Fibroblast of lung (primary cell): ENCODE results near the gene GHR. TPM values are rescaled to one million over a fixed set of nuclear protein-coding genes. Genes with fewer than 3 reads are reported as not detected.

Source experiments
- DNase-seq, 2 donors: peaks; one replicate each; pipeline versions ENCODE4 v3.0.0 to v3.0.0-alpha.2; 2010; ENCODE audit warnings: low read depth in 2 of 2
- H2AFZ ChIP-seq: 2 replicates; pipeline ENCODE4 v1.5.1; 2012; ENCODE audit warnings: low read length, control low read depth, inconsistent platforms
- H3K27ac ChIP-seq: 2 replicates; pipeline ENCODE4 v1.5.1; 2011; ENCODE audit warnings: low read length, control low read depth; ENCODE audit not compliant: insufficient read depth
- H3K27me3 ChIP-seq: 2 replicates; pipeline ENCODE4 v1.5.1; 2011; ENCODE audit warnings: mild to moderate bottlenecking, low read length; ENCODE audit not compliant: control insufficient read depth, insufficient read depth
- H3K36me3 ChIP-seq: 2 replicates; pipeline ENCODE4 v1.5.1; 2011; ENCODE audit warnings: low read length; ENCODE audit not compliant: control insufficient read depth, insufficient read depth
- H3K4me1 ChIP-seq: 2 replicates; pipeline ENCODE4 v1.5.1; 2011; ENCODE audit warnings: low read length; ENCODE audit not compliant: control insufficient read depth, insufficient read depth; ENCODE audit errors: extremely low read depth
- H3K4me2 ChIP-seq: 2 replicates; pipeline ENCODE4 v1.5.1; 2011; ENCODE audit warnings: low read length, control low read depth; ENCODE audit not compliant: insufficient read depth; ENCODE audit errors: extremely low read depth
- H3K4me3 ChIP-seq, 4 experiments: fragments of 200-600 bp in 1 of 4; sonication (generic) in 1 of 4; replicated peaks in 1 of 4; 2 replicates each; pipeline ENCODE4 v1.5.1; 2011 to 2016; ENCODE audit warnings: low read length in 4 of 4, low read depth in 3 of 4, mild to moderate bottlenecking in 3 of 4, control low read depth in 2 of 4, inconsistent platforms in 1 of 4, mixed read lengths in 1 of 4; ENCODE audit not compliant: insufficient read depth in 1 of 4; ENCODE audit errors: control extremely low read depth in 1 of 4
- H3K79me2 ChIP-seq: 2 replicates; pipeline ENCODE4 v1.5.1; 2012; ENCODE audit warnings: mild to moderate bottlenecking, low read length, inconsistent platforms; ENCODE audit not compliant: control insufficient read depth, insufficient read depth
- H3K9ac ChIP-seq: 2 replicates; pipeline ENCODE4 v1.5.1; 2011; ENCODE audit warnings: mild to moderate bottlenecking, low read length, control low read depth; ENCODE audit not compliant: insufficient read depth
- H3K9me3 ChIP-seq: 2 replicates; pipeline ENCODE4 v1.5.1; 2012; ENCODE audit warnings: low read depth, low read length; ENCODE audit not compliant: control insufficient read depth, insufficient read depth
- H4K20me1 ChIP-seq: 2 replicates; pipeline ENCODE4 v1.5.1; 2011; ENCODE audit warnings: low read length; ENCODE audit not compliant: control insufficient read depth, insufficient read depth; ENCODE audit errors: extremely low read depth
- EZH2 ChIP-seq: IDR thresholded peaks from 2 replicates; pipeline ENCODE4 v1.5.1; 2012; ENCODE audit warnings: low read length, control low read depth, mild to moderate bottlenecking; ENCODE audit errors: missing control alignments
- polyA plus RNA-seq, 2 donors: library from polyadenylated mRNA; depleted of rRNA in 1 of 2; stranded (reverse) in 1 of 2; unstranded in 1 of 2; fragments of >200 nt; gene quantifications; 2 replicates each; pipeline ENCODE4 v1.2.1, GENCODE V29; 2011 to 2012; ENCODE audit warnings: missing spikeins in 1 of 2
- total RNA-seq: library from RNA; depleted of rRNA; stranded (reverse); fragments of >200 nt; gene quantifications from 2 replicates; pipeline ENCODE4 v1.2.1, GENCODE V29; 2014
- TF ChIP-seq, protein P1 (sequence below), 2 donors: IDR thresholded peaks in 1 of 2; conservative IDR thresholded peaks in 1 of 2; 1 replicate in 1 of 2; 2 replicates in 1 of 2; pipeline ENCODE4 v1.5.1; 2011 to 2012; ENCODE audit warnings: low read length in 2 of 2, control low read depth in 1 of 2, inconsistent platforms in 1 of 2, low read depth in 1 of 2, mild to moderate bottlenecking in 1 of 2

GHR gene
- total and polyA plus RNA-seq, 2 donors (not counting 1 experiment from before 2014, with no cell fraction given) = 2.3 to 2.4 TPM

DNA sequence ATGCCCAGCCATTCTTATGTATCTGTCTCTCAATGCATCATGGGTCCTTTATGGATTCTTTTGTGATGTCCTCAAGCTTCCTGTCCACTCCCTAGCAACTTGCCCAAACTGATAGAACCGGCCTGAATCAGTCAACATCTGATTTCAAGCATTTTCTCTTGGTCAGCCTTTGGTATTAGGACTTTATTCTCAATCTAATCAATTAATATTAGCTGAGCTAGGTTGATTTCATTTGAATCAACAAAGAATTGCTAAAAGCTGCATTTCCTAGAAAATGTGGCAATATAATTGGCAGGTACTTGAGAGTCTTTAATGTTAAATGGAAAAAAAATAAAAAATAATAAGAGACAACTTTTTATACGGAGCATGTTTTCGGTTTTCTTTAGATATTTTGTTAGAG lies 121.8 kb downstream of the GHR start:
- no peak overlapping the region for H3K4me3 ChIP-seq
- no peaks in the 10 kb centered on the region for H4K20me1 ChIP-seq
- H3K9ac ChIP-seq = no peak overlapping the region
- DNase-seq = no peak
- no peak overlapping the region for H2AFZ ChIP-seq
- no peaks in the 10 kb centered on the region for H3K27me3 ChIP-seq
- no peaks in the 10 kb centered on the region for H3K79me2 ChIP-seq
- no peaks in the 10 kb centered on the region for H3K36me3 ChIP-seq
- H3K4me1 ChIP-seq = no peaks in the 10 kb centered on the region
- H3K9me3 ChIP-seq = no peaks in the 10 kb centered on the region
- TF ChIP-seq, protein P1, sequence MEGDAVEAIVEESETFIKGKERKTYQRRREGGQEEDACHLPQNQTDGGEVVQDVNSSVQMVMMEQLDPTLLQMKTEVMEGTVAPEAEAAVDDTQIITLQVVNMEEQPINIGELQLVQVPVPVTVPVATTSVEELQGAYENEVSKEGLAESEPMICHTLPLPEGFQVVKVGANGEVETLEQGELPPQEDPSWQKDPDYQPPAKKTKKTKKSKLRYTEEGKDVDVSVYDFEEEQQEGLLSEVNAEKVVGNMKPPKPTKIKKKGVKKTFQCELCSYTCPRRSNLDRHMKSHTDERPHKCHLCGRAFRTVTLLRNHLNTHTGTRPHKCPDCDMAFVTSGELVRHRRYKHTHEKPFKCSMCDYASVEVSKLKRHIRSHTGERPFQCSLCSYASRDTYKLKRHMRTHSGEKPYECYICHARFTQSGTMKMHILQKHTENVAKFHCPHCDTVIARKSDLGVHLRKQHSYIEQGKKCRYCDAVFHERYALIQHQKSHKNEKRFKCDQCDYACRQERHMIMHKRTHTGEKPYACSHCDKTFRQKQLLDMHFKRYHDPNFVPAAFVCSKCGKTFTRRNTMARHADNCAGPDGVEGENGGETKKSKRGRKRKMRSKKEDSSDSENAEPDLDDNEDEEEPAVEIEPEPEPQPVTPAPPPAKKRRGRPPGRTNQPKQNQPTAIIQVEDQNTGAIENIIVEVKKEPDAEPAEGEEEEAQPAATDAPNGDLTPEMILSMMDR (conservative IDR thresholded peaks at IDR 0.05 in 1 of 2, IDR thresholded peaks at IDR 0.05 in 1 of 2; ENCODE audit: low read depth in 1 of 2, low read length in 2 of 2) = no peak
- TF ChIP-seq EZH2 = no peak
- no peak overlapping the region for H3K4me2 ChIP-seq
- H3K27ac ChIP-seq = no peak overlapping the region

DNA sequence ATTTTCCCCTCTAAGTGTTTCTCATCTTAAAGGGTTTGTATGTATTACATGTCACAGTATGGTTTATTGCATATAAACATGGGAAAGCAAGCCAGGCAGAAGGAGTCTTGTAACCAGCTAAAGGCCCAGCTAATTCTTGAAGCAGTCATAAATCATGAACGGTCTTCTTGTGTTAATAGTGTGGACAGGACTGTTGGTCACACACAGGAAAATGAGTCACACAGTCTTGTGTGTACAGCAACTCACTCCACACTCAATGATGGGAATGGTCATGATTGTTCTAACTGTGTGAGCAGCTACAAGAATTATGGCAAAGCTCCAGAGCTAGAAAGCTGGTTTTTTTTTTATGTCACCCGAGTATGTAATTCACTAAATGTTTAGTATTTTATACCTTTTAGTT lies 123.9 kb downstream of the GHR start:
- Histone ChIP-seq H3K9me3 (no peaks in the 10 kb centered on the region), H3K27ac (no peak overlapping the region), H3K4me3 (no peak overlapping the region), H2AFZ (no peak overlapping the region), H3K4me1 (no peaks in the 10 kb centered on the region), H4K20me1 (no peaks in the 10 kb centered on the region), H3K27me3 (no peaks in the 10 kb centered on the region), H3K79me2 (no peaks in the 10 kb centered on the region), H3K36me3 (no peaks in the 10 kb centered on the region), H3K9ac (no peak overlapping the region), H3K4me2 (no peak overlapping the region)
- TF ChIP-seq EZH2 = no peak
- TF ChIP-seq, protein P1 (conservative IDR thresholded peaks at IDR 0.05 in 1 of 2, IDR thresholded peaks at IDR 0.05 in 1 of 2; ENCODE audit: low read depth in 1 of 2, low read length in 2 of 2) = no peak
- DNase-seq = peak; percentile 55 to 94

DNA sequence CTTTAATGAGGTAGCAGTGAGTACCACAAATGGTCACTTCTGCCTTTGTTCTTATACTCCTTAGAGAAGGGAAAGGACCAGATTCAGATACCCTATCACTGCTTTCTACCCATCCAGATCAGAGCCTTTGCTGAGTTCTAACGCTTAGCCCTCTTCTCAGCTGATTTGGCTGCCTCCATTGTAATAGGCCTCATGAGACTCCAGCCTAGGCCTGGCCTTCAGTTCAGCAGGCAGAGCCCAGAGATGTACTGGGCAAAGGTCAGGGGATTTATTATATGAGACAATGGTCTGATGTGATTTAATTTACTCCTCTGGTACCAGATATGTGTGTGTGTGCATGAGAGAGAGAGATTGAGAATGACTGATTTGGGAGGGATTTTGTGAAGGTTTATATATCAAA lies 124.7 kb downstream of the GHR start:
- H3K27me3 ChIP-seq = no peaks in the 10 kb centered on the region
- no peak overlapping the region for H2AFZ ChIP-seq
- TF ChIP-seq, protein P1 (conservative IDR thresholded peaks at IDR 0.05 in 1 of 2, IDR thresholded peaks at IDR 0.05 in 1 of 2; ENCODE audit: low read depth in 1 of 2, low read length in 2 of 2) = no peak
- TF ChIP-seq EZH2 = no peak
- no peak overlapping the region for H3K27ac ChIP-seq
- no peak for DNase-seq
- H3K9ac ChIP-seq = no peak overlapping the region
- no peak overlapping the region for H3K4me3 ChIP-seq
- H3K36me3 ChIP-seq = no peaks in the 10 kb centered on the region
- H3K4me2 ChIP-seq = no peak overlapping the region
- H3K79me2 ChIP-seq = no peaks in the 10 kb centered on the region
- no peaks in the 10 kb centered on the region for H3K4me1 ChIP-seq
- H4K20me1 ChIP-seq = no peaks in the 10 kb centered on the region
- no peaks in the 10 kb centered on the region for H3K9me3 ChIP-seq
